HG03135 (cell line): ENCODE results near the gene CCIN.

Experiments used
- ATAC-seq: cut with Tn5 transposase; IDR thresholded peaks from one replicate; pipeline ENCODE4 v1.9.1; 2021; ENCODE audit warnings: mild to moderate bottlenecking, moderate library complexity; ENCODE audit not compliant: unreplicated experiment

CCIN gene

GRCh38 chr9:36140086-36141084 is 28.8 kb upstream of the CCIN start:
- no peak for ATAC-seq

GRCh38 chr9:36141288-36141687 is 27.9 kb upstream of the CCIN start:
- no peak for ATAC-seq

- ATAC-seq, result no peak
Observed at GRCh38 chr9:36141761-36142160, 27.4 kb upstream of the CCIN start.

- no peak for ATAC-seq
Observed at GRCh38 chr9:36142510-36143244, 26.5 kb upstream of the CCIN start.

GRCh38 chr9:36143245-36143641 is 25.9 kb upstream of the CCIN start:
- ATAC-seq, result no peak

GRCh38 chr9:36144309-36145232 is 24.6 kb upstream of the CCIN start:
- ATAC-seq, result no peak

GRCh38 chr9:36145970-36146369 is 23.2 kb upstream of the CCIN start:
- ATAC-seq, result no peak

GRCh38 chr9:36146651-36147050 is 22.5 kb upstream of the CCIN start:
- no peak for ATAC-seq

GRCh38 chr9:36147441-36148175 is 21.6 kb upstream of the CCIN start:
- no peak for ATAC-seq

GRCh38 chr9:36148311-36149051 is 20.7 kb upstream of the CCIN start:
- ATAC-seq, result no peak

- ATAC-seq, result no peak
Observed at GRCh38 chr9:36149197-36149596, 20.0 kb upstream of the CCIN start.

- ATAC-seq, result no peak
Observed at GRCh38 chr9:36150574-36151315, 18.4 kb upstream of the CCIN start.

GRCh38 chr9:36151316-36152210 is 17.6 kb upstream of the CCIN start:
- ATAC-seq, result peak; percentile 76

- ATAC-seq, result no peak
Observed at GRCh38 chr9:36152741-36153438, 16.3 kb upstream of the CCIN start.

GRCh38 chr9:36153746-36154145 is 15.4 kb upstream of the CCIN start:
- no peak for ATAC-seq

- no peak for ATAC-seq
Observed at GRCh38 chr9:36154331-36154952, 14.7 kb upstream of the CCIN start.

- ATAC-seq, result no peak
Observed at GRCh38 chr9:36156116-36156515, 13.1 kb upstream of the CCIN start.
